ENCODE data around the gene SCYL1.

The SCYL1 gene

DNA sequence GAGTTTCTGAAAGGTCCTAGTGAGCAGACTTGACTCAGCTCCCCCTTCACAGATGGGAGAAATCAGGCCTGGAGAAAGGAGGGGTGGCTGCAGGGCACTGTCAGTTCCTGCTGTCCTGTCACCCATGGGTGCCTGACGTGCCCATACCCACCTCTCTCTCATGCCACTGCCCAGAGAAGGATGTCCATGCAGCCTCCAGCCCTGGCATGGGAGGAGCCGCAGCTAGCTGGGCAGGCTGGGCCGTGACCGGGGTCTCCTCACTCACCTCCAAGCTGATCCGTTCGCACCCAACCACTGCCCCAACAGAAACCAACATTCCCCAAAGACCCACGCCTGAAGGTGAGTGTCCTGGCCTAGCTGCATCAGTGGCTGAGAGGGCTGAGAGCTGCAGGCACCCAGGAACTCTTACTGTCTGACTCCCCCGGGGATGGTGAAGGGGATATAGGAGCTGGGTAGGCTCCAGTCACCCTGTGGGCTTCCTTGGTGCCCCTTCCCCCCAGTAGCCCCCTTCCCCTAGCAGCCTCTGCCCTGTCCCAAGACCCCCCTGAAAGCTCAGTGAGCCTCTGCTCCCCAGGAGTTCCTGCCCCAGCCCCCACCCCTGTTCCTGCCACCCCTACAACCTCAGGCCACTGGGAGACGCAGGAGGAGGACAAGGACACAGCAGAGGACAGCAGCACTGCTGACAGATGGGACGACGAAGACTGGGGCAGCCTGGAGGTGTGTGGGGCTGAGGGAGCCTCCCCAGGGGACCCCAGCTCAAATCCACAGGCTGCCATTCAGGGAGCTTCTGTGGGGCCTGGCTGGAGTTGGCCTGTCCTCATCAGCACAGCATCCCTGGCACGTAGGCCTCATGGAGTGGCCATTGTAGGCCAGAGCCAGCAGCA is 11.8 kb downstream of the SCYL1 start:
- no peak for DNase-seq (ENCODE audit: low read depth, low spot score)

DNA sequence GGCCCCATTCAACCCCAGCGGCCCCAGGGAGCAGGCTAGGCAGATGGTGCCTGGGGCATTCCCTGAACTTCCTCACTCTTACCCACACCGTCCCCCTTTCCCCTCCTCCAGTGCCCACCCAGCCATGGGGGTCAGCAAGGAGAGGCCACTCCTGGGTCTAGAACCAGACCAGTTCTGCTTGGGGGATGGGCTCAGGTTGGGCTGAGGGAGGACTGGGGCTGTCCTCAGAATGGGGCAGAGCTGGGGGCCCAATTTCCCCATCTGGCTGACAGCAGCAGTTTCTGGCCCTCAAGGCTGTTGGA is 12.4 kb downstream of the SCYL1 start:
- no peak for DNase-seq (ENCODE audit: low read depth, low spot score)

DNA sequence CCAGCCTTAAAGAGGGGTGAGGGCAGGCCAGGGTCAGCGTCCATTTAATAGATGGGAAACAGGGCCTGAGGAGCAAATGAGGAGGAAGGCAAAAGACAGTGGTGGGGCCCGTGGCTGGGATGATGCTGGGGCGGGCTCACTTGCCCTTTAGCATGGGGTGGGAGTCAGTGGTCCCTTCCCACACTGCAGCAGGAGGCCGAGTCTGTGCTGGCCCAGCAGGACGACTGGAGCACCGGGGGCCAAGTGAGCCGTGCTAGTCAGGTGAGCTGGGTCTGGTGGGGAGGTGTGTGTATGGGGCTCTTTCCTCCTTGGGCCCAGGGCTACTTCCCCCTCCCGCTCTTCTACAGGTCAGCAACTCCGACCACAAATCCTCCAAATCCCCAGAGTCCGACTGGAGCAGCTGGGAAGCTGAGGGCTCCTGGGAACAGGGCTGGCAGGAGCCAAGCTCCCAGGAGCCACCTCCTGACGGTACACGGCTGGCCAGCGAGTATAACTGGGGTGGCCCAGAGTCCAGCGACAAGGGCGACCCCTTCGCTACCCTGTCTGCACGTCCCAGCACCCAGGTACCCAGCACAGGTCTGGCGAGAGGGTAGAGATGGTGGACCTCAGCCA is 12.8 kb downstream of the SCYL1 start:
- DNase-seq (ENCODE audit: low read depth, low spot score) = no peak

DNA sequence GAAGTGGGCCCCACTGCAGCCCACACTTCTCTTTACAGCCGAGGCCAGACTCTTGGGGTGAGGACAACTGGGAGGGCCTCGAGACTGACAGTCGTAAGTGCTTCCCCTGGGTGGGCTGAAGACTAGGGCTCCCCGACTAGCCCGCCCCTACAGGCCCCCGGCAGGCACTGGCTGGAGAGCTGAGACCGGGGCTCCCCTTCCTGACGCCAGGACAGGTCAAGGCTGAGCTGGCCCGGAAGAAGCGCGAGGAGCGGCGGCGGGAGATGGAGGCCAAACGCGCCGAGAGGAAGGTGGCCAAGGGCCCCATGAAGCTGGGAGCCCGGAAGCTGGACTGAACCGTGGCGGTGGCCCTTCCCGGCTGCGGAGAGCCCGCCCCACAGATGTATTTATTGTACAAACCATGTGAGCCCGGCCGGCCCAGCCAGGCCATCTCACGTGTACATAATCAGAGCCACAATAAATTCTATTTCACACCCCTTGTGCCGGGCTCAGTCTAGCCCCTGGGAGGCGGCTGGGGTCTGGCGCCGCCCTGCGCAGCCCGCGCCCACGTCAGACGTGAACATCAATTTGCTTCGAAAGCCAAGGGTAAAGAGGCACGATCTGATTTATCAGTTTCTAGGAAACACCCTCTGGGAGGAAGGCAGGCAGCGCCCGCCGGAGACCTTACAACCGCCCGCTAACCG is 13.5 kb downstream of the SCYL1 start:
- no peak for DNase-seq (ENCODE audit: low read depth, low spot score)

DNA sequence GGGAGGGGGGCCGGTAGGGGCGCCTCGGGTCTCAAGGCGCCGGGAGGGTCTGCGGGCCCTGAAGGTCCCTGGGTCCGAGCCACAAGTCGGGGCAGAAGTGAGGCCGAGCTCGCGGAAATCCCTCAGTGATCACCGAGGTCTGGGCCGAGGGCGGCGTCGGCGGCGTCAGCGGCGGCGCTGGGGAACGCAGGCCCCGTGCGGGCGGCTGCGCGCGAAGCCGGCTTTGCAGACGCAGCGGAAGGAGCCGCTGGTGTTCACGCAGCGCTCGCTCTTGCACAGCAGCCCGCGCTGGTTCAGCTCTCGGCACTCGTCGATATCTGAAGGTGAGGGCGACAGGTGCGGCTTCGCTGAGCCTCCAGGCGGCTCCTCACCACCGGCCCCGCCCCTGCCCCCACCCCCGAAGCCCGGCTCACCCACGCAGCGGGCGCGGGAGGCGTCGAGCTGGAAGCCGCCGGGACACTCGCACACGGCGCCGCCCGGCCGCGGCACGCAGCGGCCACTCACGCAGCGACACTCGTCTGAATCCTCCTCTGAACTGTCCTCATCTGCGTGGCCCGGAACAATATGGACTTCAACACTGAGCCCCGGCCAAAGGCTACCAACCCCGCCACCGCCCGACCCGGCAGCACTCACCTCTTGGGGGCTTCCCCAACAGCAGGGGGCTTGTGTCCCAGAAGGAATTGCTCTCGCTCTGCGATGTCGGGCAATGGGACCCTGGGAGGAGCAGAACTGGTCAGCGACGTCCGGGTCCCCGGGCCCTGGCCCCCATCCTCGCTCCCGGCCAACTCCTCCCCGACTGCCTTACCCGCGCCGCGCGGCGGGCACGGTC is 14.2 kb downstream of the SCYL1 start:
- DNase-seq (ENCODE audit: low read depth, low spot score) = peak; percentile 60

DNA sequence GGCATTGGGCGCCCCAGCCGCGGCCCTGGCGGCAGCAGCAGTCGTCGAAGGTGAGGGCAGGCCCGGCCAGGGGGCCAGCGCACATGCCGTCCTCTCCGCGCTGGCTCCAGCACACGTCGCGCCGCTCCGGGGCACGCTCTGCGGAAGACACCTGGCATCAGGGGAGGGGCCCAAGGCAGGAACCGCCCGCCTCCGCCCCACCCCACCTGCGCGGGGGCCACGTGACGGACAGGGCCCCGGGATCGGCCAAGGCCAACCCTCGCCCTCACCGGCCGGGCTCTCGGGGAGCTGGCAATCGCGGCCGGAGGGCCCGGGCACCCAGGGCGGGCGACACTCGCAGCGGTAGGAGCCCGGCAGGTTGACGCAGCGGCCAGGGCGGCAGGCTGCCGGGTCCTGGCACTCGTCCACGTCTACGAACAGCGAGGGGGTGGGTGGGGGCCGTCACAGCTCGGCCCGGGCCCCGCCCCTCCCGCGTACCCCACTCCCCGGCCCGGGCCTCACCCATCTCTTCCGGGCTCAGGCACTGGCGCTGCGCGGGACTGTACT is 14.9 kb downstream of the SCYL1 start:
- peak; percentile 66 for DNase-seq (ENCODE audit: low read depth, low spot score)

DNA sequence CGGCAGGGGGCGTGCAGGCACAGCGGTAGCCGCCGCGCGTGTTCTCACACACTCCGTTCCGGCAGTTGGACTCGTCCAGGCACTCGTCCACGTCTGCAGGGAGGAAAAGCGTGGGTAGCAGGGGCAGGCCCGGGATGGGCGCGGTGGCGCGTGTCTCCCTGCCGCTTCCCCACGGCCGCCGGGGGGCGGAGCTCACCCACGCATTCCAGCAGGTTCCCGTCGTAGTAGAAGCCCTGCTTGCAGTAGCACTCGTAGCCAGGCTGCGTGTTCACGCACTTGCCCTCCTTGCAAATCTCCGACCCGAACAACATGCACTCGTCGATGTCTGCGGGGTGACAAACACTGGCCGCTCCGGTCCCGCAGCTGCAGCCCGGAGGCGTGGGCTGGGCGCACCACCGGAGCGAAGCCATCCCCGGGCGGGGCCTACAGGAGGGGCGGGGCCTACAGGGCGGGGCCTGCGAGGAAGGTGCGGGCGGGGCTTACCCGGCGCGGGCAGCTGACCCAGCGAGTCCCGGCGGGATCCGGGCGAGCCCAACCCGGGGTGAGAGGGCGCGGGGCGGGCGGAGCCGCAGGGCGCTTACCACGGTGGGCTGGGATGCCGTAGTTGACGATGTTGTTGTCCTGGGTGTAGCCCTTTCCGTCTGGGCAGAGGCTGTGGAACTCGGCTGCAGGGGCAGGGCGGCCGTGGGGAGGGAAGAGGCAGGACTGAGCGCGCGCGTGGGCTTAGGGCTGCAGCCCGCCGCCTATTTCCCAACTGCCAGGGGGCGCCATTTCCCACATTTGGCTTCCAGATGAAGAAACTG is 15.6 kb downstream of the SCYL1 start:
- DNase-seq (ENCODE audit: low read depth, low spot score) = peak; percentile 94

DNA sequence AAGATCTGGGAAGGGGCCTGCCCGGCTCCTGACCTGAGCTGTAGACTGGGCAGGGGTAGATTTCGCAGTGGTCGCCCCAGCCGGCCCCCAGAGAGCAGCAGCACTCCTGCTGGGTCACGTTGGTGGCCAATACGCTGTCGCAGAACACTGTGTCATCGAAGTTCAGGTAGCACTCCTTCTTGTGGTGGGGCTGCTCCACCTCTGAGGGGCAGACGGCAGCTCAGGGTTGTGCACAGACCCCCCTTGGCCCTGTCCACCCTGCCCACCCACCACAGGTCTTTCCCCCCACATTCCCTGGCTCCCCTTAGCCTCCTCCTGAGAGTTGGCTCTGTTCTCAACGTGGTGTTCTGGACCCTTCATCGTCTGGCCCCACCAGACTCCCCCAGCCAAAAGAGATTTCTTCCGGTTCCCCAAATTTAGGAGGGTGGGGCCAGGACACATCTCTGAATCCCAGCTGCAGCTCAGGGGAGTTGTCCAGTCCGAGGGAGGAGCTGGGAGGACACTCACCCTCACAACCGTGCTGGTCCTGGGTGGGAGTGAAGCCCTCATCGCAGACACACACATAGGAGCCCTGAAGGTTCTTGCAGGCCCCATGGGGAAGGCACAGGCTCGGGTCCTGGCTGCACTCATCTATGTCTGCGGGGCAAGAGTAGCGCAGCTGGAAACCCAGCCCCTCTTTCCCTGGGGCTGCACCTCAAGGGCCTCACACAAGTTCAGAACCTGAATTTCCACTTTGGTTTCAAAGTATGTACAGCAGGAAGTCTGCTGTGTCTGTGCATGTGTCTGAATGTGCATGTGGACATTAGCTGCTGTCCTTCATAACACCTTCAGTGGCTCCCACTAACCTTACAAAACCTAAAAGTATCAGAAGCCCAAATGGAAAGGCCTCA is 16.5 kb downstream of the SCYL1 start:
- no peak for DNase-seq (ENCODE audit: low read depth, low spot score)

DNA sequence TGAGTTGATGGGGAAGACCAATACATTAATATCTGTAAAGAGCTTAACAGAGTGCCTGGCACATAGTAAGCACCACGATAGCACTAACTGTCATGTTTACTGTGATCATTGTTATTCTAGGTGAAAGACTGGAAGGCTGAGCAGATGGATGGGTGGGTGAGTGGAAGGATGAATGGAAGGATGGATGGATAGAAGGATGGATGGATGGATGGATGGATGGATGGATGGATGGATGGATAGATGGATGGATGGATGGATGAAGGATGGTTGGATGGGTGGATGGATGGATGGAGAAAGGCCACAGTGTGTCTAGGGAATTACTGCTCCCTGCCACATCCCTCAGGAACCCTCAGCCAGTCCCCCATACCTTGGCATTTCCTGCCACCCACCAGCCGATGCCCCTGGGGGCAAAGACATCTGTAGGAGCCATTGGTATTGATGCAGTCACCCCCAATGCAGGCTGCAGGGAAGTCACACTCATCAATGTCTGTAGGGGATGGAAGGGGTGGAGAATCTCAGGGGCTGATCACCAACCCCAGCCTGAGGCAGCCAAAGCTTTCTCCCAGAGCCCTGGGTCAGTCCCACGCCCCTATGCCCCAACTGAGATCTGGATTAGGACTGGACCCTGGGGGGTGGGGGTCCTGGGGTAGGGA is 18.0 kb downstream of the SCYL1 start:
- no peak for DNase-seq (ENCODE audit: low read depth, low spot score)

DNA sequence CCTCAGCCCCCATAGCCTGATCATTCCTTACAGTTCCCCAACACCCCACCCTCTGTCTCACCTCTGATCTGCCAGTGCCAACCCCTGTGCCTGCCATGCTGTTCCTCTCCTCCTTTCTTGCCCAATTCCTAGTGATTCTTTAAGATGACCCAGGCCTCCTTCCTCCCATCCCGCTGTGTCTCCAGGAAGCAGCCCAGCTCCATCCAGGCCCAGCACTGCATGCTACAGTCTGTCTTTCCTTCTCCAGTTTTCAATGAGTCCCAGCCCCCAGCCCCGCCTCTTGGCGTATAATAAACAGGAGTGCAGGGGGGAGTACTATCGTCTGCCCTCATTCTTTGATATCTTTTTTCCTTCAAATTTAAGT is 21.0 kb downstream of the SCYL1 start:
- DNase-seq (ENCODE audit: low read depth, low spot score) = no peak

DNA sequence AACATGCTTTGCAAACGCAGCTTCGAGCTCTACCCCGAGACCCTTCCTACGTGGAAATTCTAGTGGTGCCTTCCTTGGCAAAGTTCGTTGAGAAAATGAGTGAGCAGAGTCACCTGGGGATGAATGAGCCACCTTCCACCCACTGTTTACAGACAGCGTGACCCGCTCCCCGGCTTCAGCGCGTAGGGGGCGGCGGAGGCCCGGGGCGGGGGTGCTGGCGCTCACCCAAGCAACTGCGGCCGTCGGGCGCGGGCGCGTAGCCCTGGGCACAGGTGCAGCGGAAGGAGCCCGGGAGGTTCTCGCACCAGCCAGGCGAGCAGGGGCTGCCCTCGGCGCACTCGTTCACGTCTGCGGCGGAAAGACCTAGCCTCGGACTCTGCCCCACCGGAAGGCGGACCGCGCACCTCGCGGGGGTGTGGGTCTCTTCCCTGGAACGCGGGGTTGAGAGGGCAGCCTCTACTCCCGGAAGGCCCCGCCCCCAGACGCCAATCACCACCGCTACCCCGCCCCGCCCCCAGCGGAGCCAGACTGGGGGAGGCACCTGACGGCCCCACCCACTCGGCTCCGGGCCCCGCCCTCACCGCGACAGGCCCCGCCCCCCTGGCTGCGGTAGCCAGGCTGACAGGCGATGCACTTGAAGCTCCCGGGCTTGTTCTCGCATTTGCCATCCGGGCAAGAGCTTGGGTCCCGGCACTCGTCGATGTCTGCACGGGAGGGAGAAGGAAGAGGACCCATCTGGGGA is 21.5 kb downstream of the SCYL1 start:
- peak; percentile 77 for DNase-seq (ENCODE audit: low read depth, low spot score)

DNA sequence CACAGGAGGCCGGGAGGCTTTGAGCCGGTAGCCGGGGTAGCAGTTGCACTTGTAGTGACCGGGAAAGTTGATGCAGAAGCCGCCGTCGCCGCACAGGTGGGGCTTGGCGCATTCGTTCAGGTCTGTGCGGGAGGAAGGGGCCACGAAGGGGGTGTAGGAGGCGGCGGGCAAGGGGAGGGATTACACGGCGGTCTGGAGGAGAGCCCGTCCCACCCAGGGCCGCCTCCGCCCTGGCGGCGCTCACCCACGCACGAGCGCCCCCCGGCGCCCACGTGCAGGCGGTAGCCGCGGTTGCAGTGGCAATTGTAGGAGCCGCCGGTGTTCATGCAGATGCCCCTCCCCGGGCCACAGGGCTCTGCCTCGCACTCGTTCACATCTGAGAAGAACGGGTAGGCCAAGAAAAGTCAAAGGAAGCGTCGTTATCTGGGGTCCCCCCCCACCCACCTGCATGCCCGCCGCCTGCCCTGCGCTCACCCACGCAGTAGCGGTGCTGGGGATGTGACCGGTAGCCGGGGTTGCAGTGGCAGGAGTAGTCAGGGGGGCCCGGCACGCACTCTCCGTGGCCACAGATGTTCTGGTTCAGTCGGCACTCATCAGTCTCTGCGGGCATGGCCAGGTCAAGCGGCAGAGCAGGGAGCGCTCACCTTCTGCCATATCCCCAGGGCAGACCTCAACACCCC is 22.7 kb downstream of the SCYL1 start:
- no peak for DNase-seq (ENCODE audit: low read depth, low spot score)

DNA sequence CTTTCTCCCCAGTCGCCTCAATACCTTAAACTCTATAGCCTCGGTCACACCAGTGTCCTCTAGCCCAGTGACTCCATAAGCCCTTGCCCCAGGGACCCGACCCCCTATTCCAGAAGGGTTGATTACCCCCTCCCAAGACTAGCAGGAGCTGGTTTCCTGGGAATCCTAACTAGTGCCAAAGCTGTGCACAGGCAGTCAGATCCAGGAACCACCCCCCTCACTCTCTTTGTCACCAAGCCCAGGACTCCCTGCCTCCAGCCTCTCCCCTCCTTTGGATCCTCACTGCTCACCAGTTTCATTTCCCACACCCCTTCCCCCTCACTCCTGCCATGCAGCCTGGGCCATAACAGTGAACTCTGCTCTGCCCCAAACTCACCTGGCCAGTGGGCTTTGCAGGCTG is 23.5 kb downstream of the SCYL1 start:
- DNase-seq (ENCODE audit: low read depth, low spot score) = no peak

DNA sequence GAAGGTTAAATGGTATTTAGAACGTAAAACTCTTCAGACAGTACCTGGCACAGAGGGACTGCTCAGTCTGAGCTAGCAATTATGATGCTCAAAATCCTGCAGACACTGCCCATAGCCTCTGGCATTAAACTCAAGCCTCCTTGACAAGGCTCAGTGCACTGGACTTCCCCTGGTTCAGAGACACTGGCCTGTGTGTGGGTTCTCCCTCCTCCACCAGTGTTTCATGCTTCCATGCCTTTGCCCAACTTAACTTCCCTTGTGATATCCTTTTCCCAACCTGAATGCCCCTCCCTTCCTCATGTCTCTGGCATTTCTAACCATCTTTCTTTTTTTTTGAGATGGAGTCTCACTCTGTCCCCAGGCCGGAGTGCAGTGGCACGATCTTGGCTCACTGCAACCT is 24.2 kb downstream of the SCYL1 start:
- DNase-seq (ENCODE audit: low read depth, low spot score) = no peak

DNA sequence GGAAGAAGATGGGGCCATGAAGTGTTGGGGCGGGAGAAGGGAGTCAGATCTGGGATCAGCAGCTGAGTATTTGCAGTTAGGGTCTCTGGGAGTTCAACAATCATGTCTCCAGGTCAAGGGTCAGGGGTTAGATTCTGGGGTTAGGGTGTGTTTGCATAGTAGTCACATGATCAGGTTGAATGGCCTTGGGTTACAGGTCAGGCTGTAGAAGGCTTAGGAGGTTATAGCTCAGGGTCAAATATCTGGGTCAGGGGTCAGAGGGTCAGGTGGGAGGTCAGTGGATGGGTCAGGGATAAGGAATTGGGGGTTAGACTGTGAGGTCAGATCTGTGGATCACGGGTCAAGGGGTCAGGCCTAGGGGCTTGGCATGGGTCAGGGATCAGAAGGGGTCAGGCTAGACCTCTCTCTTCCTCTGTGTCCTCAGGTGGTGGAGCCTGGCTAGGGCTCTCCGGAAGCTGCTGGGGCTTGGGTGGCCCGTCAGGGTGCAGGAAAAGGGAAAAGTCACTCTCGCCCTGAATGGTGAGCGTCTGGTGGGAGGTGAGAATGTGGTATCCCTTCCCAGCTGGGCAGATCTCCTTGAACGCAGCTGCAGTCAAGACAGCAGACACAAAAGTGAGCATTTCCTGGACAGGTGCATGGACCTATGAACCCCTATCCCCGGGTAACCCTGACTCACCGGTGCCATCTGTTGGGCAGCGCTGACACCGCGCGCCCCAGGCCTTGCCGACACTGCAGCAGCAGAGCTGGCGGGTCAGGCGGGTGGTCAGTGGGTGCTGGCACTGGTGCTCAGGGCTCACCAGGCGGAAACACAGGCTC is 26.9 kb downstream of the SCYL1 start:
- DNase-seq (ENCODE audit: low read depth, low spot score) = peak; percentile 64

DNA sequence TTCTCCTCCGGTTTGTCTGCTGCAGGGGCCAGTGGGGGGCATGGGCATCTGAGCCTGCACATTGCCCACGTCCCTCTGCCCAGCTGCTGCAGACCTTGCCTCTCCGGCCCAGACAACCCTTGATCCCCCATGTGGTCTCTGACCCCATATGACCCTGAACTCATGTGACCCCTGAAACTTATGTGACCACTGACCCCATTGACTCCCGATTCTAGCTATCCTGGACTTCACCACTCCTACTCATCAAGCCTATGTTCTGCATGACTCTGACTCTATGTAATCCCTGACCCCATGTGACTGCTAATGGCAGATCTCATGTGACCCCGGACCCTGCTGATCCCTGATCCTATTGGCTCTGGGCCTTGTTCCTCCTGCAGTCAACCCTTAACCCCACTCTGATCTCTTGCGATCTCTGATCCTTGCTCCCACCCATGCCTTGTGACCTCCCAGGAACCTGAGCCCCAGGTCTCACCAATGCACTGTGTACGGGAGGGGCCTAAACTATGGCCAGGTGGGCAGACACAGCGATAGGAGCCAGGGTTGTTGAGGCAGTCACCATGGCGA is 27.6 kb downstream of the SCYL1 start:
- DNase-seq (ENCODE audit: low read depth, low spot score) = no peak
